ENCODE measurements around the gene MAD2L1.

Gene MAD2L1

DNA sequence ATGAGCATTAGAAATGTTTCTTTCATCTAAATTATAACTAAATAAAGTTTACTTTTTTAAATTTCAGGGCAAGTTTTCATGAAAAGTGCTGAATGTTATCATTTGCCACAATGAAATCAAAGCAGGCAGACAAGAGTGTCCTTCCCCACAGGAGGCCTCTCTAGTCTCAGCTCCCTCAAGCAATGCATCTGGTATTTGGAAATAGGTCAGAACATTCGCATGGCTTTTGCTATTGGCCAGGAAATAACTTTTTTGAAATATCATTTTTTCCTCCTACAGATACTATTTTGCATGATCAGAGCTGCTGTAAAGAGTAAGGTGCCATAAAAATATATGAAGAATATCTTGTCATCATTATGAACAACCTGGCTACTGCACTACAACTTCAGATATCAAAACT, 41.1 kb downstream of the MAD2L1 start:
- H3K4me3 ChIP-seq (ENCODE audit: low read length), result no peak overlapping the region
- no peaks in the 10 kb centered on the region for H3K36me3 ChIP-seq (ENCODE audit: insufficient read depth, low read length)
- no peaks in the 10 kb centered on the region for H3K9me3 ChIP-seq (replicated peaks; ENCODE audit: low read length)
- H3K4me1 ChIP-seq (ENCODE audit: control insufficient read depth, insufficient read depth, low read length), result no peaks in the 10 kb centered on the region
- H3K27me3 ChIP-seq (ENCODE audit: control insufficient read depth, insufficient read depth, low read length), result no peaks in the 10 kb centered on the region
- no peak overlapping the region for H3K4me2 ChIP-seq (ENCODE audit: low read length)
- H3K9ac ChIP-seq (ENCODE audit: low read depth, low read length), result no peak overlapping the region

DNA sequence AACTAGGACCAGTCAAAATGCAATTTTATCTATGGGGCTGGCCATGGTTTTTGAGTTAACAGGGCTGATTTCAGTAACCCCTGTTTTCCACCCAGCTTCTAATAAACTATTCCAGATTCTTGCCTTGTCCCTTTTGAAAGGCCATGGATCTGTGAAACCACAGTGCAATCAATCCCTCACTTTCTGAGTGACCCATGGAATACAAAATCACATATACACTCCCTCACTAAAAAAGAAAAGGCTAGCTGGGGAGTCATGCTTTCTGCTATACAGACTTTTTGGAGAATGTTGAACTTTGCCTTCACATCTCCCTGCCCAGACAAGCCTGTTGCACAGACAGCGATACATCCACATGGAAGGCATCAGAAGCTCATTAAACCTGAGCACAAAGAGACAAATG, 47.9 kb downstream of the MAD2L1 start:
- H3K27me3 ChIP-seq (ENCODE audit: control insufficient read depth, insufficient read depth, low read length), result no peaks in the 10 kb centered on the region
- H3K4me1 ChIP-seq (ENCODE audit: control insufficient read depth, insufficient read depth, low read length), result no peaks in the 10 kb centered on the region
- H3K9ac ChIP-seq (ENCODE audit: low read depth, low read length), result no peak overlapping the region
- no peak overlapping the region for H3K4me3 ChIP-seq (ENCODE audit: low read length)
- no peak overlapping the region for H3K4me2 ChIP-seq (ENCODE audit: low read length)
- H3K36me3 ChIP-seq (ENCODE audit: insufficient read depth, low read length), result no peaks in the 10 kb centered on the region
- H3K9me3 ChIP-seq (replicated peaks; ENCODE audit: low read length), result no peaks in the 10 kb centered on the region

DNA sequence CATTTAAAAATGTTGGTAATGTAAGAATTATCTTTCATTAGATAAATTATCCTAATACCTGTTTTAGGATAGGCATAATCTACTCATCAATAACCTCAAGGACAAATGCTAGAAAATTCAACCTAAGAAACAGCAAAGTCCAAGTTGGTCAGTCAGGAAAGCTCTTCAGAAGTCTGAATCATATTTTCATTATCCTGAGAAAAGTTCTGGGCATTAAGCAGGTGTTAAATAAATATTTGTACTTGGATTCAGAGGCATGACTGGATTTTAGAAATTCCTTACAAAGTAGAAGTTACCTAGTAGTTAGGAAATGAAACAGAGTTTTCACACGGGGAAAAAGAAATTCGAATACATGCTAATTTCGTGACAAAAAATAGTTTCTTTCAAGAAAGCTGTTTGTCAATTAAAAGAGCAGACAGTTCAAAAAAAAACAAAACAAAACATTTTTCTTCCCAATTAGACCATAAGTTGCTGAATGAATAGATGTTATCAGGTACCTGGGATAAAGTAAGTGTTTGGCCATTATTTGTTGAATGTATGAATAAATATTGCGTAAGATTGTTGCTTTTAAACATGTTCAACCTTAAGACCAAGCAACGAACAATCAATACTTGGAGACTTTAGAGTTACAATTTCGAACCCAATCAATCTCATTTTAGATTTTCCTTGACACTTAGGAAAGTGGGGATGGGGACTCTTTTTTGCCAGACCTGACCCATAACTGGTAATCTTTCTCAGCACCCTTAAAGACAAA, 48.5 kb downstream of the MAD2L1 start:
- Histone ChIP-seq H3K4me2 (ENCODE audit: low read length) (no peak overlapping the region), H3K9me3 (replicated peaks; ENCODE audit: low read length) (no peaks in the 10 kb centered on the region), H3K4me3 (ENCODE audit: low read length) (no peak overlapping the region), H3K36me3 (ENCODE audit: insufficient read depth, low read length) (no peaks in the 10 kb centered on the region), H3K9ac (ENCODE audit: low read depth, low read length) (no peak overlapping the region), H3K27me3 (ENCODE audit: control insufficient read depth, insufficient read depth, low read length) (no peaks in the 10 kb centered on the region), H3K4me1 (ENCODE audit: control insufficient read depth, insufficient read depth, low read length) (no peaks in the 10 kb centered on the region)

DNA sequence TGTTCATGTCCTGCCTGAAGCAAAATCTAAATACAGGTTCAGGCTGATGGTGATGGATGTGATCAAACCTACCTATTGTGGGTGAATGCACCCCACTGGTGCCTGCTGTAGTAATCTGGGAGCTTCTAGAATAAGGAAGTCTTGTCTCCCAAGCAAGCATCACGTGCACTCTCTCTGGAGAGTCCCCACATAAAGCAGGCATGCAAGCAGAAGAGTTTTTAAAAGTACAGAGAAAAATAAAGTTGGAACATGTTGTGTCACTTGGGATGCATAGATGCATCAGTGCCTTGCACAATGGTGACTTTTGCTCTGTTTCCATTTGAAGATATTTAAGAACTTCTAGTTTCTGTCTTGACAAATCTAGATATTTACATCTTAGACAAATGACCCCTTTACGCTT, 54.9 kb downstream of the MAD2L1 start:
- H3K9me3 ChIP-seq (replicated peaks; ENCODE audit: low read length), result no peaks in the 10 kb centered on the region
- no peaks in the 10 kb centered on the region for H3K27me3 ChIP-seq (ENCODE audit: control insufficient read depth, insufficient read depth, low read length)
- H3K9ac ChIP-seq (ENCODE audit: low read depth, low read length), result no peak overlapping the region
- H3K4me1 ChIP-seq (ENCODE audit: control insufficient read depth, insufficient read depth, low read length), result peaks cover 18% of the 10 kb centered on the region
- no peak overlapping the region for H3K4me2 ChIP-seq (ENCODE audit: low read length)
- no peaks in the 10 kb centered on the region for H3K36me3 ChIP-seq (ENCODE audit: insufficient read depth, low read length)
- H3K4me3 ChIP-seq (ENCODE audit: low read length), result no peak overlapping the region

DNA sequence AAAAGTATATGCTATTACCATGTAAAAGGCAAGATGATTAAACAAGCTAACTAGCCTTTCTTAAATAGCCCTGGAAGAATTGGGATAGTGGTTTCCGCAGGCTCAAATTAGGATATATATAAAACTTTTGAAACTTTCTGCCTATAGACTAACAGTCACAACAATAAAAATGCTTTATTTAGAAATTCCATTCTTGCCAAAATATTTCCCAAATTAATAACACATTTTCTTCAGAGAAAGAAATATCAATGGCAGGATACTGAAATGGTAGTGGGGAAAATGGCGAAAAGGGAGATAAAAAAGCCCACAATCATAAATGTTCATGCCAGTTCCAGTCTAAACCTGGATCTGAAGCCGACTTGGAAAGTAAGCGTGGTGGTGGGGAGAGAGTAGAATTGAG, 56.0 kb downstream of the MAD2L1 start:
- no peak overlapping the region for H3K9ac ChIP-seq (ENCODE audit: low read depth, low read length)
- H3K36me3 ChIP-seq (ENCODE audit: insufficient read depth, low read length), result no peaks in the 10 kb centered on the region
- H3K9me3 ChIP-seq (replicated peaks; ENCODE audit: low read length), result no peaks in the 10 kb centered on the region
- H3K4me3 ChIP-seq (ENCODE audit: low read length), result no peak overlapping the region
- H3K4me1 ChIP-seq (ENCODE audit: control insufficient read depth, insufficient read depth, low read length), result peaks cover 20% of the 10 kb centered on the region
- H3K4me2 ChIP-seq (ENCODE audit: low read length), result no peak overlapping the region
- H3K27me3 ChIP-seq (ENCODE audit: control insufficient read depth, insufficient read depth, low read length), result no peaks in the 10 kb centered on the region

DNA sequence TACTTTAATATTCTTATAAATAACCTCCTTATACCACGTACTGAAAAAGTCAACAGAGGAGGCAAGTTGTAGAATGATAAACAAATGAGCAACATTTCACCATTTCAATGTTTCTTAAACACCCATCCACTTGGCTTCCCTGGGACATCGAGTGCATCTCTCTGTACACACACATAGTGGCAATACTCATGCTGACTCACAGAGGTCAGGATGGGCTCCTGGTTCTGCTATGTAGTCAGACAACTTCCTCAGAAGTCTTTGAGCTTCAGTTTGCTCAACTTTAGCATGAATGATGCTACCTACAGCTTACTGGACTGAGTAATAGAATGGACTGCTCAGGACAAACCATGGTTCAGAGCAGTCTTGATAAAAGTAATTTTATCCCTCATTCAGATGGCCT, 56.9 kb downstream of the MAD2L1 start:
- Histone ChIP-seq H3K27me3 (ENCODE audit: control insufficient read depth, insufficient read depth, low read length) (no peaks in the 10 kb centered on the region), H3K9me3 (replicated peaks; ENCODE audit: low read length) (no peaks in the 10 kb centered on the region), H3K4me3 (ENCODE audit: low read length) (no peak overlapping the region), H3K36me3 (ENCODE audit: insufficient read depth, low read length) (no peaks in the 10 kb centered on the region), H3K4me2 (ENCODE audit: low read length) (no peak overlapping the region), H3K9ac (ENCODE audit: low read depth, low read length) (no peak overlapping the region), H3K4me1 (ENCODE audit: control insufficient read depth, insufficient read depth, low read length) (peaks cover 20% of the 10 kb centered on the region)

DNA sequence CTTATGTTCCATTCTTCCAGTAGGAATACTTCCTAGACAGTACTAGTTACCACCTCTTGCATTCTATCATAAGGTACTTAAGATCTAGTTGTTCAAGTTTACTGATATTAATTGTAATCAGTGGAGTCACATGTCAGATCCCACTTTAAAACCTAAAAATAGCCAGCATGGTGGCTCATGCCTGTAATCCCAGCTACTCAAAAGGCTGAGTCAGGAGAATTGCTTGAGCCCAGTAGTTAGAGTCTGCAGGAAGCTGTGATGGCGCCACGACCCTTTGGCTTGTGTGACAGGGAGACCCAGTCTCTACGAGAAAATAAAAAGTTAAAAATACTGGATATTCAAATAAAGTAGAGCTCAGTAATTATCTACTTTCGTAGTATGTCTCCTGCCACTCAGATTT, 57.7 kb downstream of the MAD2L1 start:
- Histone ChIP-seq H3K9me3 (replicated peaks; ENCODE audit: low read length) (no peaks in the 10 kb centered on the region), H3K9ac (ENCODE audit: low read depth, low read length) (no peak overlapping the region), H3K4me1 (ENCODE audit: control insufficient read depth, insufficient read depth, low read length) (peaks cover 20% of the 10 kb centered on the region), H3K4me2 (ENCODE audit: low read length) (no peak overlapping the region), H3K27me3 (ENCODE audit: control insufficient read depth, insufficient read depth, low read length) (no peaks in the 10 kb centered on the region), H3K36me3 (ENCODE audit: insufficient read depth, low read length) (no peaks in the 10 kb centered on the region), H3K4me3 (ENCODE audit: low read length) (no peak overlapping the region)

DNA sequence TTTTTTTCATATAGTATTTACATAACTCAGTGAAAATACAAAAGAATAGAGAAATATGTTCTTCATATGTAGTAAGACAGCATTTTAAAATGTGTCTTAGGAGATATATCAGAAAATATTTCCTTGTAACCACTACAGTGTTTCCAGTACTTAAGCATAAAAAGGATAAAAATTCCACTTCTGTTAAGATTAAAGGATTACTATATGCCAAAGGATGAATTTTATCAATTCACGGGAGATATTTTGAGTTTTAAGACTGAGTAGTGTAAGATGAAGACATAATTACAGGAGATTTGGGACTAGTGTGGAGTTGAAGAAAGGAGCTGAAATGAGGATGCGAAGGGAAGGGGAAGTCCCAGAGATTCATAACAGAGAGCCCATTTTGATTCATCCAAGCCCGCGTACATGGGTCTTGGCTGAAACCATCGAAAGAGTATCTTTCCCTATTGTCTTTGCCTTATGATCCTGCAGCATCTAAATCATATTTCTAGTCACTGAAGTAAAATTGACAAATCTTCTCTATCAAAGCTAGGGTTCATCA, 58.7 kb downstream of the MAD2L1 start:
- Histone ChIP-seq H3K9me3 (replicated peaks; ENCODE audit: low read length) (no peaks in the 10 kb centered on the region), H3K27me3 (ENCODE audit: control insufficient read depth, insufficient read depth, low read length) (no peaks in the 10 kb centered on the region), H3K9ac (ENCODE audit: low read depth, low read length) (no peak overlapping the region), H3K4me1 (ENCODE audit: control insufficient read depth, insufficient read depth, low read length) (peaks cover 20% of the 10 kb centered on the region), H3K4me2 (ENCODE audit: low read length) (no peak overlapping the region), H3K4me3 (ENCODE audit: low read length) (no peak overlapping the region), H3K36me3 (ENCODE audit: insufficient read depth, low read length) (no peaks in the 10 kb centered on the region)

DNA sequence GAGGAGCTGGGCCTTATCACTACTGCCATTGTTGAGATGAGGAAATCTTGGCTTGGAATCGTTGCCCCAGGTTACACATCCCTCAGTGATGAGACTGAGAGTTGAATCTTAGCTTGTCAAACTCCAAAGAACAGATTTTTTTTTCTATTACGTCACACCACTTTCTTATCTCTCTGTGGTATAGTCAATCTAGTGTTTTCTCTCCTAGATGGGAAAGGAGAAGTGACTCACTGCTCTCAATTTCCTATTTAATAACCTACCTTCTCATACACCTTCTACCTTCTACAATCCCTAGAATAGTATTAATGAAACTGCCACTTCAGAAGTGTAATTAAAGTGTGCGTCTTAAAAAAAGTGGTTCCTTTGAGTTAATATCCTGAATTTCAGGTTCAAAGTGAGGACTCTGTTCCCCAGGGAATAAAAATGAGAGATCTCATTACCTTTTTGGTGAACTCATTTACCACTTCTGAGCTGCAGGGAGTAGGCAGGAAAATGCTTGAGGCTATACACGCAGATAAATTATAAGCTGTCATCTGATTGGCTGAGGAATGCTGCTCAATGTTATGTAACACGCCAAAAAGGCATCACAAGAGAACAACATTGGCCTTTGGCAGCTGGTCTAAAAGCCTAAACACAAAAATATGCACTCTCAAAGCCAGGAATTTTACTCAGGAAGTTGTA, 59.3 kb downstream of the MAD2L1 start:
- Histone ChIP-seq H3K4me1 (ENCODE audit: control insufficient read depth, insufficient read depth, low read length) (peaks cover 20% of the 10 kb centered on the region), H3K4me2 (ENCODE audit: low read length) (peak overlapping the region; percentile 33), H3K9me3 (replicated peaks; ENCODE audit: low read length) (no peaks in the 10 kb centered on the region), H3K4me3 (ENCODE audit: low read length) (no peak overlapping the region), H3K9ac (ENCODE audit: low read depth, low read length) (no peak overlapping the region), H3K27me3 (ENCODE audit: control insufficient read depth, insufficient read depth, low read length) (no peaks in the 10 kb centered on the region), H3K36me3 (ENCODE audit: insufficient read depth, low read length) (no peaks in the 10 kb centered on the region)
